Brain microvascular endothelial cell (primary cell): Measurements from ENCODE around the gene SOX15.
A peak's percentile ranks its signal among the peaks of the same experiment; 100 is the strongest.

Source experiments
- DNase-seq: peaks from one replicate; pipeline ENCODE4 v3.0.0-alpha.2; 2020
- H3K27ac ChIP-seq: fragments of 250-450 bp; sonication (Bioruptor Pico); 2 replicates; pipeline ENCODE4 v1.5.1; 2020; ENCODE audit warnings: mild to moderate bottlenecking, moderate library complexity
- H3K27me3 ChIP-seq: fragments of 250-450 bp; sonication (Bioruptor Pico); replicated peaks from 2 replicates; pipeline ENCODE4 v1.5.1; 2020; ENCODE audit warnings: mild to moderate bottlenecking
- H3K36me3 ChIP-seq: fragments of 250-450 bp; sonication (Bioruptor Pico); replicated peaks from 2 replicates; pipeline ENCODE4 v1.5.1; 2020; ENCODE audit warnings: mild to moderate bottlenecking
- H3K4me3 ChIP-seq: 2 replicates; pipeline ENCODE4 v1.5.1; 2011; ENCODE audit warnings: low read depth, mild to moderate bottlenecking, control low read depth, low read length, moderate library complexity
- in situ Hi-C: cut with HindIII; loops from 2 replicates; pipeline ENCODE4 v1.10.0; 2017; ENCODE audit warnings: low sequenced_read_pairs, low pct_ligation_motif_present
- TF ChIP-seq, protein P1 (sequence below): IDR thresholded peaks from 2 replicates; pipeline ENCODE4 v1.5.1; 2011; ENCODE audit warnings: low read depth, mild to moderate bottlenecking, moderate library complexity, low read length, control low read depth, inconsistent platforms; ENCODE audit errors: missing control alignments

Gene SOX15

DNA sequence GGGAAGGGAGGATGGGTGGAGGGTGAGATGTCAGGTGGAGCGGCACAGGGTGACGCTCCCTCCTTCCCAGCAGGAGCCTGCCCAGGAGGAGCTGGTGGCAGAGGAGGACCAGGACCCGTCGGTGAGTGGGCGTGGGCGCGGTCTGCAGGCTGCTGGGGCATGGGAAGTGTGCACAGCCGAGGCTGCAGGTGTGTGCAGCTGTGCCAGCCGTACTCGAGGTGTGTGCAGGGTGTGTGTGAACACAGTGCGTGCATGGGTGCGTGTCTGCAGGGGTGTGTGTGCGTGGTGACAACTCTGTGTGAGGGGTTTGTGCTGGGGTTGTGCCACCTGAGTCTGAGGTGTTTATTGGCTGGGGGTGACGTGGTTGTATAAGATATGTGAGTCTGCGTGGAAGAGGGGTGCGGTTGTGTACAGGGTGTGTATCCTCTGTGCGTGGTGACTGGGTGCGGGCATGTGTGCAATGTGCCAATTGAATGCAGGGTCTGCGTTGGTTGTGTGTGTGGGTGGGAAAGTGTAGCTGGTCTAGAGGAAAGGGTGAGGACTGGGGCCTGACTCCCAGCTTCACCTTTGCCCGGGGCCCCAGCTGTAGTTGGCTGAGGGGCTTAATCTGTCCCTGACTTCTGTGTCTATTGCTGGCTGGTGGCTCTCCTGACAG, 40.4 kb downstream of the SOX15 start:
- Histone ChIP-seq H3K27me3 (no peaks in the 10 kb centered on the region), H3K27ac (no peak overlapping the region), H3K4me3 (peak overlapping the region; percentile 66), H3K36me3 (no peaks in the 10 kb centered on the region)
- in situ Hi-C loops = no loop called here
- TF ChIP-seq, protein P1, sequence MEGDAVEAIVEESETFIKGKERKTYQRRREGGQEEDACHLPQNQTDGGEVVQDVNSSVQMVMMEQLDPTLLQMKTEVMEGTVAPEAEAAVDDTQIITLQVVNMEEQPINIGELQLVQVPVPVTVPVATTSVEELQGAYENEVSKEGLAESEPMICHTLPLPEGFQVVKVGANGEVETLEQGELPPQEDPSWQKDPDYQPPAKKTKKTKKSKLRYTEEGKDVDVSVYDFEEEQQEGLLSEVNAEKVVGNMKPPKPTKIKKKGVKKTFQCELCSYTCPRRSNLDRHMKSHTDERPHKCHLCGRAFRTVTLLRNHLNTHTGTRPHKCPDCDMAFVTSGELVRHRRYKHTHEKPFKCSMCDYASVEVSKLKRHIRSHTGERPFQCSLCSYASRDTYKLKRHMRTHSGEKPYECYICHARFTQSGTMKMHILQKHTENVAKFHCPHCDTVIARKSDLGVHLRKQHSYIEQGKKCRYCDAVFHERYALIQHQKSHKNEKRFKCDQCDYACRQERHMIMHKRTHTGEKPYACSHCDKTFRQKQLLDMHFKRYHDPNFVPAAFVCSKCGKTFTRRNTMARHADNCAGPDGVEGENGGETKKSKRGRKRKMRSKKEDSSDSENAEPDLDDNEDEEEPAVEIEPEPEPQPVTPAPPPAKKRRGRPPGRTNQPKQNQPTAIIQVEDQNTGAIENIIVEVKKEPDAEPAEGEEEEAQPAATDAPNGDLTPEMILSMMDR = no peak
- no peak for DNase-seq

DNA sequence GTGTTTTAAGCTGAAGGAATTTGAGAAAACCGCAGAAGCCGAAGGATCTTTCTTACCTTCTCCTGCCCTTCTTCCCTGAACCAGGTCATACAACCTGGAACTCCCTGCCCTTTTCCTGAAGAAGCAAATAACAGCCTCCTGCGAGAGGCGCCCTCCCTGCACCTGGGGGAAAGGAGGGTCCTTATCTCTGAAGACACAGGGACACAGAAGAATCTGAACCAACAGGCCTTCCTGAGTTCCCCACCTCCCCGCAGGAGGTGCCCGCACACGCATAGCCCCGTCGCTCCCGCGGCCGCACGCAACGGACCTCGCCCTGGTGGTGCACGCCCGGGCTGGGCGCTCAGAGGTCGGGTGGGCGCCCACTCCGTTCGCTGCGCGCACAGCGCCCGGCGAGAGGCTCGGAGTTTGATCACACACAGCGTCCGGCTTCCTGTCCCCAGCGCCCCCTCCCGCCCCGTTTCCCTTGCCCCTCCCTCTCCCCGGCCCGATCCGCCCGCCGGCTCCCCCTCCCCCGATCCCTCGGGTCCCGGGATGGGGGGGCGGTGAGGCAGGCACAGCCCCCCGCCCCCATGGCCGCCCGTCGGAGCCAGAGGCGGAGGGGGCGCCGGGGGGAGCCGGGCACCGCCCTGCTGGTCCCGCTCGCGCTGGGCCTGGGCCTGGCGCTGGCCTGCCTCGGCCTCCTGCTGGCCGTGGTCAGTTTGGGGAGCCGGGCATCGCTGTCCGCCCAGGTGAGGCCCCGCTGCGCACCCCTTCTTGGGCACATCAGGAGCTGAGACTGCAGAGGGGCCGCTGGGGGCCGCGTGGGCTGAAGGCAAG, 41.1 kb downstream of the SOX15 start, which contains the start of gene TNFSF12:
TNFSF12 (plus strand) TSS at position 474 of the 816 bp plus-strand sequence; CDS start at position 570, 96 bp downstream.
- in situ Hi-C loops = no loop called here
- H3K36me3 ChIP-seq = no peaks in the 10 kb centered on the region
- H3K27ac ChIP-seq = no peak within 1 kb of the TSS
- TF ChIP-seq, protein P1 = peak; percentile 14
- H3K4me3 ChIP-seq = peak within 1 kb of the TSS; percentile 66
- DNase-seq = no peak
- no peaks in the 10 kb centered on the region for H3K27me3 ChIP-seq

DNA sequence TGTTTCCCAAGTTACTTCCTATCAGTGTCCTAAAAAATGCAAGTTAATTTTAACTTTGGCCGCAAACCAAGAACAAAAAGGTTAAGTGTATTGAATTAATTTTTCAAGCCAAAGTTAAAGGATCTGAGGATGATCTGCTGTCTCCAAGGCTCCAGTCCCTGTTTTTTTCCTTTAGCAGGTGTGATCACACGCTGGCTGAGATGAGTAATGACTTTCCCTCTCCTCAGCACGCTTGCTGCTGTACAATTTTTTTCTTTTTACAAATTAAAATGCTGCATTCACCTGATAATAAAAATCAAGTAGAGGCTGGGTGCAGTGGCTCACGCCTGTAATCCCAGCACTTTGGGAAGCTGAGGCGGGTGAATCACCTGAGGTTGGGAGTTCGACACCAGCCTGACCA, 45.0 kb downstream of the SOX15 start:
- in situ Hi-C loops = no loop called here
- TF ChIP-seq, protein P1 = no peak
- DNase-seq = no peak
- H3K27ac ChIP-seq = no peak overlapping the region
- H3K36me3 ChIP-seq = no peaks in the 10 kb centered on the region
- H3K4me3 ChIP-seq = no peak overlapping the region
- H3K27me3 ChIP-seq = no peaks in the 10 kb centered on the region

DNA sequence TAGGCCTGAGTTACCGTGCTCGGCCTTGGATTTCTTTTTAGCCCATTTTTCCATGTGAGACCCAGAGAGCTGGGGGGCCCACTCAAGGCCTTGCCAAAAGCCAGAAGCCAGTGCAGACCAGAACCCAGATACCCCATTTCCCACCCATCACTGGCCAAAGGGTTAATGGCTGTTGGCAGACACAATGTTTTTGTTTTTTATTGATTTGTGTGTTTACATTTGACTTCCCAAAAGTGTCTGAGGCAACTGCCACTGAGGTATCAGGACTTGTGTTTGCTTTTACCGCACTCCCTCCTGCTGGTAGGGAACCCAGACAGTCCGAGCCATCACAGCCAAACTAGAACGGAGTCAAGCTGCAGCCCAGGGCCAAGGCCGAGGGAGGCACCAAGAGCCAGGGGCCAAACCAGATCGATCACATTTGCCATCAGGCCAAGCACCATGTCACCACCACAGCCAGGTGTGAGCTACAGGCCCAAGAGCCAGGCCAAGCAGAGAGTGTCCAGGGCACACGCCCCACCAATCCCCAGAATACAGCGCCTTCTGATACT, 48.7 kb downstream of the SOX15 start:
- TF ChIP-seq, protein P1 = no peak
- no peaks in the 10 kb centered on the region for H3K36me3 ChIP-seq
- DNase-seq = no peak
- H3K27me3 ChIP-seq = no peaks in the 10 kb centered on the region
- no peak overlapping the region for H3K4me3 ChIP-seq
- H3K27ac ChIP-seq = no peak overlapping the region
- in situ Hi-C loops = no loop called here

DNA sequence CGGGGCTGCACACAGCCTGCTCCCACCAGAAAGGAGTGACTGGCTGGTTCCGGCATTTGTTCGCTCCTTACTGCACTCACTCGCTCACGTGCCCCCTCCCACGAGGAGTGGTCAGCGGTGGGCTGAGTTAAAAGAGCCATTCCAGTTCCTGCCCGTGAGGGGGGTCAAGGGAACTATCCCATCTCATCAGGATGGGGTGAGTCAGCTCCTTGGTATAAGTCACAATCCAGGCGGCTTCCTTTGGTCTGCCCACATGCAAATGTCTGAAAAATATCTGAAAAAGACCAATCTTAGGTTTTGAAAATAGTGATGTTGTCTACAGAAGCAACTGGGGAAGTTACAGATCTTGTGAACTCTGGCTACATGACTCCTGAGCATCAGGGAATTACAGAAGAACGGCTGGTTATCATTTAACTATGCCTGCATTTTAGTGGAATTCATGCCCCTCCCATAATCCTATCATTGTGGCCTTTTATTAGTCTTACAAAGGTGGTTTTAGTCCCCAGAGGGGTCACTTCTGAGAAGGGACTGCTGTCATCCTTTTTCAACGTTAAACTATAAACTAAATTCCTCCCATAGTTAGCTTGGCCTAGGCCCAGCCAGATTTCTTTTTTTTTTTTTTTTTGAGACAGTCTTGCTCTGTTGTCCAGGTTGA, 50.9 kb downstream of the SOX15 start:
- TF ChIP-seq, protein P1 = no peak
- no peak overlapping the region for H3K27ac ChIP-seq
- H3K4me3 ChIP-seq = no peak overlapping the region
- H3K36me3 ChIP-seq = no peaks in the 10 kb centered on the region
- DNase-seq = peak; percentile 28
- no peaks in the 10 kb centered on the region for H3K27me3 ChIP-seq
- in situ Hi-C loops = no loop called here
